GM18519 (cell line): ENCODE measurements around the gene NCMAP.

Experiments
- ATAC-seq: cut with Tn5 transposase; IDR thresholded peaks from one replicate; pipeline ENCODE4 v1.9.1; 2021; ENCODE audit warnings: mild to moderate bottlenecking, moderate library complexity; ENCODE audit not compliant: unreplicated experiment, low FRiP score

NCMAP gene

GRCh38 chr1:24609949-24610517 lies 54.1 kb downstream of the NCMAP start:
- ATAC-seq = no peak

GRCh38 chr1:24619376-24619775 lies 63.5 kb downstream of the NCMAP start:
- ATAC-seq = no peak

GRCh38 chr1:24620678-24621077 lies 64.8 kb downstream of the NCMAP start:
- ATAC-seq = no peak

GRCh38 chr1:24621121-24621520 lies 65.2 kb downstream of the NCMAP start:
- no peak for ATAC-seq

GRCh38 chr1:24622218-24622617 lies 66.3 kb downstream of the NCMAP start:
- ATAC-seq = no peak

- ATAC-seq = no peak
Observed at GRCh38 chr1:24632832-24633175, 76.9 kb downstream of the NCMAP start.

GRCh38 chr1:24635195-24635843 lies 79.4 kb downstream of the NCMAP start:
- no peak for ATAC-seq

GRCh38 chr1:24636661-24637357 lies 80.9 kb downstream of the NCMAP start:
- no peak for ATAC-seq

GRCh38 chr1:24639094-24639493 lies 83.2 kb downstream of the NCMAP start:
- ATAC-seq = no peak

GRCh38 chr1:24639881-24640280 lies 84.0 kb downstream of the NCMAP start:
- ATAC-seq = no peak

- no peak for ATAC-seq
Observed at GRCh38 chr1:24640288-24640687, 84.4 kb downstream of the NCMAP start.

GRCh38 chr1:24641646-24642151 lies 85.8 kb downstream of the NCMAP start:
- ATAC-seq = no peak

- ATAC-seq = peak; percentile 81
Observed at GRCh38 chr1:24642481-24643362, 86.8 kb downstream of the NCMAP start, which contains the start of gene SRRM1. TSS of gene SRRM1 (plus strand) at chr1:24643302. CDS start at chr1:24643327, 25 bp downstream.

- ATAC-seq = peak; percentile 10
Observed at GRCh38 chr1:24643363-24644099, 87.6 kb downstream of the NCMAP start.

GRCh38 chr1:24644100-24644384 lies 88.2 kb downstream of the NCMAP start:
- no peak for ATAC-seq

GRCh38 chr1:24648919-24649318 lies 93.0 kb downstream of the NCMAP start:
- no peak for ATAC-seq

GRCh38 chr1:24652382-24652781 lies 96.5 kb downstream of the NCMAP start:
- ATAC-seq = no peak

GRCh38 chr1:24654010-24654409 lies 98.1 kb downstream of the NCMAP start:
- ATAC-seq = no peak

- no peak for ATAC-seq
Observed at GRCh38 chr1:24656046-24656445, 100.2 kb downstream of the NCMAP start.

- ATAC-seq = no peak
Observed at GRCh38 chr1:24657781-24658180, 101.9 kb downstream of the NCMAP start.
